A549 (cell line): ENCODE measurements around the gene CPOX. TPM values are rescaled to one million over a fixed set of nuclear protein-coding genes. Genes with fewer than 3 reads are reported as not detected.

Experiments
- ATAC-seq, 2 experiments: fragments of 200-7000 bp in 1 of 2; fragments of >200 bp in 1 of 2; cut with Nextera tagmentation in 1 of 2; cut with Tn5 transposase in 1 of 2; 3 replicates each; pipeline versions ENCODE4 v1.8.0 to v1.9.1; 2018 to 2020; ENCODE audit warnings: mild to moderate bottlenecking in 1 of 2, moderate library complexity in 1 of 2
- CTCF ChIA-PET: fragments of 300-600 bp; sonication (Branson Sonifier 250); formaldehyde crosslinking; extraction: SDS; loops from one replicate; lab custom pipeline; 2021; ENCODE audit warnings: antibody characterized with exemption, inconsistent platforms; lab: Yijun Ruan, JAX
- POLR2A ChIA-PET: fragments of 350-600 bp; formaldehyde crosslinking; extraction: SDS; loops from one replicate; lab custom pipeline; 2021; ENCODE audit warnings: antibody characterized with exemption, inconsistent platforms; lab: Yijun Ruan, JAX
- DNase-seq, 2 experiments: peaks; one replicate each; pipeline versions ENCODE4 v3.0.0 to v3.0.0-alpha.2; 2011 to 2016; ENCODE audit warnings: low read depth in 1 of 2, low spot score in 1 of 2
- FAIRE-seq: peaks from 2 replicates; lab custom pipeline; 2011; peaks lifted over from hg19 to GRCh38; lab: Jason Lieb, UNC
- H3K27ac ChIP-seq, 2 experiments: fragments of >200 bp; sonication (Bioruptor Twin); formaldehyde crosslinking; 3 replicates each; pipeline ENCODE4 v1.5.1; 2016 to 2017
- H3K4me1 ChIP-seq: fragments of >200 bp; sonication (Bioruptor Twin); formaldehyde crosslinking; 3 replicates; pipeline ENCODE4 v1.6.1; 2016
- H3K4me2 ChIP-seq: fragments of >200 bp; sonication (Bioruptor Twin); formaldehyde crosslinking; 3 replicates; pipeline ENCODE4 v1.6.1; 2016
- H3K4me3 ChIP-seq: fragments of >200 bp; sonication (Bioruptor Twin); formaldehyde crosslinking; 3 replicates; pipeline ENCODE4 v1.5.1; 2016
- H3K9me3 ChIP-seq: fragments of >200 bp; sonication (Bioruptor Twin); formaldehyde crosslinking; 3 replicates; pipeline ENCODE4 v1.6.1; 2016
- BHLHE40 ChIP-seq: IDR thresholded peaks from 2 replicates; pipeline ENCODE4 v1.6.1; 2012; ENCODE audit warnings: low read depth, low read length, inconsistent platforms
- CBX2 ChIP-seq: fragments of 200-600 bp; sonication (generic); IDR thresholded peaks from 2 replicates; pipeline ENCODE4 v1.6.1; 2016; ENCODE audit warnings: low read depth, mild to moderate bottlenecking, borderline replicate concordance
- CHD2 ChIP-seq: fragments of 150-350 bp; IDR thresholded peaks from 2 replicates; pipeline ENCODE4 v1.6.1; 2014; ENCODE audit warnings: low read length; ENCODE audit not compliant: partially characterized antibody
- CTCF ChIP-seq: fragments of >200 bp; sonication (Bioruptor Twin); formaldehyde crosslinking; IDR thresholded peaks from 3 replicates; pipeline ENCODE4 v1.5.1; 2016
- EHF ChIP-seq: fragments of 250-450 bp; sonication (Bioruptor Pico); IDR thresholded peaks from 2 replicates; pipeline ENCODE4 v1.5.0; 2020; ENCODE audit warnings: mild to moderate bottlenecking
- FOXS1 ChIP-seq: fragments of 250-450 bp; sonication (Bioruptor Pico); IDR thresholded peaks from 2 replicates; pipeline ENCODE4 v1.5.0; 2020; ENCODE audit warnings: mild to moderate bottlenecking, moderate library complexity
- GATA3 ChIP-seq: IDR thresholded peaks from 2 replicates; pipeline ENCODE4 v1.6.1; 2012; ENCODE audit warnings: borderline replicate concordance
- HOXA7 ChIP-seq: fragments of 250-450 bp; sonication (Bioruptor Pico); IDR thresholded peaks from 2 replicates; pipeline ENCODE4 v1.5.0; 2020; ENCODE audit warnings: mild to moderate bottlenecking, moderate library complexity
- HOXB13 ChIP-seq: fragments of 250-450 bp; sonication (Bioruptor Pico); IDR thresholded peaks from 2 replicates; pipeline ENCODE4 v1.5.0; 2020; ENCODE audit warnings: low read depth, mild to moderate bottlenecking, moderate library complexity
- MAX ChIP-seq: IDR thresholded peaks from 2 replicates; pipeline ENCODE4 v1.6.1; 2012
- MAZ ChIP-seq: fragments of 150-350 bp; IDR thresholded peaks from 2 replicates; pipeline ENCODE4 v1.6.1; 2014; ENCODE audit warnings: antibody characterized with exemption, low read depth, low read length, borderline replicate concordance
- MYC ChIP-seq: IDR thresholded peaks from 2 replicates; pipeline ENCODE4 v1.6.1; 2012; ENCODE audit warnings: mild to moderate bottlenecking, inconsistent platforms, low read length, improper control_type of control experiment, borderline replicate concordance
- NFE2L2 ChIP-seq: fragments of 150-350 bp; conservative IDR thresholded peaks from 2 replicates; pipeline ENCODE4 v1.6.1; 2014; ENCODE audit warnings: low read length
- NR3C1 ChIP-seq: fragments of >200 bp; sonication (Bioruptor Twin); formaldehyde crosslinking; IDR thresholded peaks from 3 replicates; pipeline ENCODE4 v1.6.1; 2017
- RFX5 ChIP-seq: fragments of 450-650 bp; IDR thresholded peaks from 2 replicates; pipeline ENCODE4 v1.7.1; 2014; ENCODE audit warnings: antibody characterized with exemption, mild to moderate bottlenecking, moderate library complexity
- RNF2 ChIP-seq: fragments of 200-600 bp; sonication (generic); IDR thresholded peaks from 2 replicates; pipeline ENCODE4 v1.6.1; 2016; ENCODE audit warnings: low read depth, mild to moderate bottlenecking, antibody characterized with exemption, moderate library complexity, borderline replicate concordance
- SMC3 ChIP-seq: fragments of >200 bp; sonication (Bioruptor Twin); formaldehyde crosslinking; IDR thresholded peaks from 3 replicates; pipeline ENCODE4 v1.6.1; 2018; ENCODE audit warnings: inconsistent platforms
- SREBF2 ChIP-seq: fragments of 450-650 bp; IDR thresholded peaks from 2 replicates; pipeline ENCODE4 v1.6.1; 2014; ENCODE audit warnings: mild to moderate bottlenecking, moderate library complexity
- USF2 ChIP-seq: fragments of 450-650 bp; IDR thresholded peaks from 2 replicates; pipeline ENCODE4 v1.6.1; 2014; ENCODE audit warnings: antibody characterized with exemption
- ZFP36 ChIP-seq: fragments of 450-650 bp; IDR thresholded peaks from 2 replicates; pipeline ENCODE4 v1.6.1; 2014; ENCODE audit warnings: borderline replicate concordance; ENCODE audit not compliant: partially characterized antibody
- WGBS: methylation state at CpG from one replicate; pipeline ENCODE4 v1.1.6; 2017; ENCODE audit errors: missing lambda C conversion rate; 5-methylcytosine and 5-hydroxymethylcytosine counted together
- polyA plus RNA-seq, 4 experiments: library from polyadenylated mRNA; depleted of rRNA in 3 of 4; stranded (reverse); fragments of >200 nt; fragmentation: RNase III in 1 of 4; extraction: RNeasy Plus Mini Kit Qiagen cat#74134 plus additional on column Dnase treatment in 1 of 4; gene quantifications; 2 replicates in 3 of 4; 3 replicates in 1 of 4; pipeline ENCODE4 v1.2.3, GENCODE V29; 2011 to 2017

Gene CPOX
- polyA plus RNA-seq, 2 of the 4 experiments (the other 2 are of a cell fraction), result 25.7 to 30.3 TPM

GRCh38 chr3:98553753-98554152, 39.7 kb downstream of the CPOX start:
- FAIRE-seq (no peak), DNase-seq (no peak), ATAC-seq (no peak)
- ChIA-PET POLR2A (no interaction called here), CTCF (interaction anchor here (1.2 kb wide), 1 partner anchor 25 kb away, joined by 3 read pairs; no protein-coding TSS in a partner anchor)
- whole genome bisulfite sequencing, result 38% methylated on average over 2 of the region's 2 CpGs
- Histone ChIP-seq H3K4me1 (no peaks in the 10 kb centered on the region), H3K27ac (no peak overlapping the region), H3K4me3 (no peak overlapping the region), H3K9me3 (no peaks in the 10 kb centered on the region), H3K4me2 (no peak overlapping the region)
- TF ChIP-seq MAZ (no peak), RFX5 (no peak), USF2 (no peak), CHD2 (no peak), HOXA7 (no peak), CTCF (no peak), SMC3 (no peak), FOXS1 (CRISPR knock-in tag) (no peak), BHLHE40 (no peak), ZFP36 (no peak), HOXB13 (CRISPR knock-in tag) (no peak), NFE2L2 (no peak), EHF (no peak), MAX (no peak), CBX2 (no peak), NR3C1 (no peak), SREBF2 (no peak)

GRCh38 chr3:98553021-98553563, 40.3 kb downstream of the CPOX start:
- ATAC-seq, result no peak
- no peak overlapping the region for H3K4me2 ChIP-seq
- no peak for FAIRE-seq
- ChIA-PET CTCF (no interaction called here), POLR2A (no interaction called here)
- no peaks in the 10 kb centered on the region for H3K9me3 ChIP-seq
- 41% methylated on average over 6 of the region's 6 CpGs for WGBS
- DNase-seq, result no peak
- no peaks in the 10 kb centered on the region for H3K4me1 ChIP-seq
- H3K4me3 ChIP-seq, result no peak overlapping the region
- no peak overlapping the region for H3K27ac ChIP-seq
- TF ChIP-seq RFX5 (no peak), MYC (no peak), RNF2 (no peak), CTCF (no peak), FOXS1 (CRISPR knock-in tag) (no peak), GATA3 (no peak)
